Bone marrow (tissue), 2 donors: ENCODE results near the gene ZNF462.
"Not testable (repeated sequence)": the region's sequence is repeated elsewhere in the genome, so short reads cannot be mapped to it uniquely, and the experiment has no call there.

ENCODE experiments used
- DNase-seq, 2 donors: peaks; one replicate each; lab custom pipeline; 2025; lab: John Stamatoyannopoulos, UW

The ZNF462 gene, protein sequence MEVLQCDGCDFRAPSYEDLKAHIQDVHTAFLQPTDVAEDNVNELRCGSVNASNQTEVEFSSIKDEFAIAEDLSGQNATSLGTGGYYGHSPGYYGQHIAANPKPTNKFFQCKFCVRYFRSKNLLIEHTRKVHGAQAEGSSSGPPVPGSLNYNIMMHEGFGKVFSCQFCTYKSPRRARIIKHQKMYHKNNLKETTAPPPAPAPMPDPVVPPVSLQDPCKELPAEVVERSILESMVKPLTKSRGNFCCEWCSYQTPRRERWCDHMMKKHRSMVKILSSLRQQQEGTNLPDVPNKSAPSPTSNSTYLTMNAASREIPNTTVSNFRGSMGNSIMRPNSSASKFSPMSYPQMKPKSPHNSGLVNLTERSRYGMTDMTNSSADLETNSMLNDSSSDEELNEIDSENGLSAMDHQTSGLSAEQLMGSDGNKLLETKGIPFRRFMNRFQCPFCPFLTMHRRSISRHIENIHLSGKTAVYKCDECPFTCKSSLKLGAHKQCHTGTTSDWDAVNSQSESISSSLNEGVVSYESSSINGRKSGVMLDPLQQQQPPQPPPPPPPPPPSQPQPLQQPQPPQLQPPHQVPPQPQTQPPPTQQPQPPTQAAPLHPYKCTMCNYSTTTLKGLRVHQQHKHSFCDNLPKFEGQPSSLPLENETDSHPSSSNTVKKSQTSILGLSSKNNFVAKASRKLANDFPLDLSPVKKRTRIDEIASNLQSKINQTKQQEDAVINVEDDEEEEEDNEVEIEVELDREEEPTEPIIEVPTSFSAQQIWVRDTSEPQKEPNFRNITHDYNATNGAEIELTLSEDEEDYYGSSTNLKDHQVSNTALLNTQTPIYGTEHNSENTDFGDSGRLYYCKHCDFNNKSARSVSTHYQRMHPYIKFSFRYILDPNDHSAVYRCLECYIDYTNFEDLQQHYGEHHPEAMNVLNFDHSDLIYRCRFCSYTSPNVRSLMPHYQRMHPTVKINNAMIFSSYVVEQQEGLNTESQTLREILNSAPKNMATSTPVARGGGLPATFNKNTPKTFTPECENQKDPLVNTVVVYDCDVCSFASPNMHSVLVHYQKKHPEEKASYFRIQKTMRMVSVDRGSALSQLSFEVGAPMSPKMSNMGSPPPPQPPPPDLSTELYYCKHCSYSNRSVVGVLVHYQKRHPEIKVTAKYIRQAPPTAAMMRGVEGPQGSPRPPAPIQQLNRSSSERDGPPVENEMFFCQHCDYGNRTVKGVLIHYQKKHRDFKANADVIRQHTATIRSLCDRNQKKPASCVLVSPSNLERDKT (N-terminal part only)

GRCh38 chr9:106862821-106863720 lies at the start of gene ZNF462:
ZNF462 (plus strand) TSS chr9:106863166; CDS start chr9:106923384, 60,218 bp downstream.
- no peak for DNase-seq

DNA sequence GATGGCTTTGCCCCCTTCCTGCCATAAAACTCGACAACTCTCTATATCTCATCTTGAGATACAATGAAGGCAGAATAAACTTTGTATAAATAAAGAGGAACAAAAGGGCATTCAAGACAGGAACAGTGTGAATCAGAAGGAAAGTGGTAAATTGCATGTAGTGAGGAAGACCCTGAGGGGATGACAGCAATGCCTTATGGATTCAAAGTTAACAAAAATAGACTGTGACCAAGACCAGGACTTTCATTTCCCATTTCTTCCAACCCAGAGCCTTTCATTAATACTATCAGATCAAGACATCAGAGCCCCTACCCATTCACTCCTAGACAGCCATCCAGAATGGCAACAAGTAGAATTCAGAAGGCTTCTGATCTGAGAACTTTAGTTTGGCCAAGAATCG lies 46.4 kb upstream of the ZNF462 start:
- DNase-seq, result no peak

- DNase-seq, result no peak
Measured at GRCh38 chr9:106818034-106818433, 44.9 kb upstream of the ZNF462 start.

GRCh38 chr9:106820866-106821265 lies 42.1 kb upstream of the ZNF462 start:
- no peak for DNase-seq

DNA sequence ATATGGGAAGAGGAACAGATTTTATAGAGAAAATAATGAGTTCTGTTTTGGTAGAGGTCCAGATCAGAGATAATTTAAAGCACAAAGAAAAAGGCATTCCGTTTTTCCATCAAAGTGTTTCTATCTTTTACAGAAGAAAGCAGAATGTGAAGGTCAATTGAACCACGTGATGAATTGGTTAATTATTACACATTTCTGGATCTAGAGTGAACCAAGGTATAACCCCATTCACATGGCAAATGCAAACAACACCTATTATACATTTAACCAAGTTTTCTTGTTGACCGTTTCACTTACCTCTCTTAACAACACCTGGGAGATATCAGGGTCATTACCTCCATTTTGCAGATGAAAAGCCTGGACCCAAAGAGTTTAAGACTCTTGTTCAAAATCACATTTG lies 34.9 kb upstream of the ZNF462 start:
- DNase-seq, result no peak

GRCh38 chr9:106828965-106829364 lies 34.0 kb upstream of the ZNF462 start:
- DNase-seq, result no peak

GRCh38 chr9:106829666-106830408 lies 33.1 kb upstream of the ZNF462 start:
- DNase-seq, result no peak

GRCh38 chr9:106830527-106831150 lies 32.3 kb upstream of the ZNF462 start:
- DNase-seq, result no peak

DNA sequence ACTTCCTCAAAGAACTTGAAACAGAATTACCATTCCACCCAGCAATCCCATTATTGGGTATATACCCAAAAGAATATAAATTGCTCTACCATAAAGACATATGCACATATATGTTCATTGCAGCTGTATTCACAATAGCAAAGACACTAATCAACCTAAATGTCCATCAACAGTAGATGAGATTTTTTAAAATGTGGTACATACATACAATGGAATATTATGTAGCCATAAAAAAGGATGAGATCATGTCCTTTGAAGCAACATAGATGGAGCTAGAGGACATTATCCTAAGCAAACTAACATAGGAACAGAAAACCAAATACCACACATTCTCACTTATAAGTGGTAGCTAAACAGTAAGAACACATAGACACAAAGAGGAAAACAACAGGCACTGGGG lies 28.1 kb upstream of the ZNF462 start:
- DNase-seq, result no peak

- no peak for DNase-seq
Measured at GRCh38 chr9:106835840-106836239, 27.1 kb upstream of the ZNF462 start.

DNA sequence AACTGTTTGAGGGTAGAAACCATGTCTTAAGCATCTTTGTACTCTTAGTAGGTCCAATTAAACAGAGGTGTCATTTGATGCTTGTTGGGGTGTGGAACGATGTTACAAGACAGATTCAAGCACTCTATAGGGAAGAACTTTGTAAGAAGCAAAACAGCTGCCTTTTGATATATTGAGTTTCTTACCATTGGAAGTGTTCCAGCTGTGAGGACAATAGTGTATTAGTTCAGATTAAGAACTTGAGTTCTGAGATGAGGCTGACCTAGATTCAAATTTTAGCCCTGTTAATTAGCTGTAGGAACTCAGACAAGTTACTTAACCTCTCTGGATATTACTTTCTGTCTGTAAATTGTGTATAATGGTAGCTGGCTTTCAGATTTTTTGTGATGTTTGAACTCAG lies 19.6 kb upstream of the ZNF462 start:
- no peak for DNase-seq

DNA sequence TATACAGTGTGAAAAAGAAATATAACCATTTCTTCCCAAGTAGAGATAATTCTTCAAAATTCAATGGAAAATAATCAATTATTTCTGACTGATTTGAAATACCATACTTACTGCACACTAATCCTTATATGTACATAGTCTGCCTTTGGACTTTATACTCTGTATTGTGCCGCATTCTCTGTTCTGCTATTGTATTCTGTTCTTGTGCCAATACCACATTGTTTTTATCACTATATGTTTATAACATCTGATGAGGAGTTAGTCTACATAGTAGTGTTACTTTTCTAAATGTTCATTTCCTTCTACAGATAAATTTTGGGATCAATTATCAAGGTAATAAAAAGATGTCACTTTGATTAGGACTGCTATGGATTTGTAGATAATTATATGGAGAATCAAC lies 16.7 kb upstream of the ZNF462 start:
- DNase-seq, result no peak

DNA sequence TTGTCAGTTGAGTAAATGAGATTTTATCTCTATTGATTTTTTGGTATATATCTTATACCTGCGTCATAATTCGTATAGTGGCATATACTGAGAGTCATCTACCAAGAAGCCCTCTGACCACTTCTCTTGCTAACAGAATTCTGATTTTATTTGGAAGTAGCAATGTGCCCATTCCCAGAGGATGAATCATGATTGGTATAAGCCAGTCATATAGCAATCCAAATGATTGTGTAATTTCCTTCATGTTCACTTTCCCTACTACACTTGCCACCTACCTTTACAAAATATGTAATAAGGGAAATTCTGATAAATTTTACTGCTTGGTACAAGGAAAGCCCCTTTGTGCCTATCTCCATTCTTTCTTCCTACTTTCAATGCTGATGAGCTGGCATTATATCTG lies 16.1 kb upstream of the ZNF462 start:
- DNase-seq, result no peak

GRCh38 chr9:106851640-106852039 lies 11.3 kb upstream of the ZNF462 start:
- DNase-seq, result not testable (repeated sequence)

- no peak for DNase-seq
Measured at GRCh38 chr9:106857811-106858470, 5.0 kb upstream of the ZNF462 start.

- no peak for DNase-seq
Measured at GRCh38 chr9:106859957-106860720, 2.8 kb upstream of the ZNF462 start.

DNA sequence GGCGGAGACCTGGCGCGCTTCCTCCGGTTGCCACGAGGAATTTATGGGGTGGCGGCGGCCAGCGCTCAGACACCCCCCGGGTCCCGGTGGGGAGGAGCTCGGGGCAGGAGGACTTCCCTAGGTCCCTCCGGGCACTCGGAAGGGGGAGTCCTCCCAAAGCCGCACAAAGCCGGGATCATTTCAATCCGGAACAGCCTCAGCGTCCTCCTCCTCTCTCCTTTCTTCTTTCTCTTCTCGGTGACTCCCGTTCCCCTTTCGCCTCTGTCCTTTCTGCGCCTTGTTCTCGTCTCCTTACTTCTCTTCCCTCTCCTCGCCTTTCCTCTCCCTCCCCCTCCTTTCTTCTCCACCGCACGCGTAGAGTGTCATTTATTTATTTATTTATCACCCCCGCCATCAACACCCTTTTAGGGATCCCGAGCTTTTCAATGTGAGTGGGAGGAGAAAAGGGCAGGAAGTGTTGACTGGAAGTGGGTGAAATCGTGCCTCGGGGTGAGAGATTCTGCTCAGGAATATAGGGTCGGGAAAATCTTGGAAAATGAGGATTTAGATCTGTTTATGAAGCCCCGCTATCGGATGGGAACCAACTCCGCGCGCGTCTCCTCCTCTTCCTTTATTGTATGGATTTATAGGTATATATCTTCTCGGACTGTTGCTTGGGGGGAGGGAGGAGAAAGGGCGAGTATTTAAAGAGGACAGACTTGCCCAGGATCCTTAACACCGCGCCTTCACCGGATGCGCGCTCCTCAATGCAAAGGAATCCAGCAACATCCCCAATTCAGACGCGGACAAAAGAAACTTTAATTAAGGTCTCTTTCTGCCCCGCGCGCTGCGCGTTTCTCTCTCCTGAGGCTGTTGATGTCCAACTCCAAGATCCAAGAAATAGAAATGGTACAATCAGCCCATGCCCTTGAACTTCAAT lies 2.0 kb upstream of the ZNF462 start:
- DNase-seq, result no peak
